Activated CD8-positive, alpha-beta T cell treated with anti-CD3 and anti-CD28 coated beads, Interleukin-2, amount 10 ng/mL, durations not matched to agents 7 days and 5 days (primary cell): ENCODE results near the gene ZMYND12. TPM values are rescaled to one million over a fixed set of nuclear protein-coding genes. Genes with fewer than 3 reads are reported as not detected.

ENCODE experiments used
- ATAC-seq: fragments of 150-1000 bp; cut with Tn5 transposase; one replicate; pipeline ENCODE4 v1.10.0; 2021; ENCODE audit warnings: moderate library complexity
- CTCF ChIA-PET: fragments of 350-600 bp; sonication (Branson Sonifier 250); formaldehyde crosslinking; loops from one replicate; lab custom pipeline; 2021; ENCODE audit warnings: antibody characterized with exemption; lab: Charles Lee
- POLR2A ChIA-PET: fragments of 350-600 bp; sonication (Branson Sonifier 250); formaldehyde crosslinking; loops from one replicate; lab custom pipeline; 2021; ENCODE audit warnings: antibody characterized with exemption; lab: Charles Lee
- DNase-seq: peaks from one replicate; pipeline ENCODE4 v3.0.0-alpha.2; 2020
- H3K27ac Mint-ChIP-seq: one replicate; pipeline ENCODE4 v1.8.0; 2021; ENCODE audit warnings: mild to moderate bottlenecking, mixed read lengths
- H3K27me3 Mint-ChIP-seq: one replicate; pipeline ENCODE4 v1.8.0; 2021; ENCODE audit warnings: low read depth, mixed read lengths
- H3K36me3 Mint-ChIP-seq: one replicate; pipeline ENCODE4 v1.8.0; 2021; ENCODE audit warnings: low read depth, mixed read lengths
- H3K4me1 Mint-ChIP-seq: one replicate; pipeline ENCODE4 v1.8.0; 2021; ENCODE audit warnings: low read depth, mixed read lengths
- H3K4me3 Mint-ChIP-seq: one replicate; pipeline ENCODE4 v1.8.0; 2021; ENCODE audit warnings: mild to moderate bottlenecking, mixed read lengths
- H3K9me3 Mint-ChIP-seq: one replicate; pipeline ENCODE4 v1.8.0; 2022; ENCODE audit warnings: mixed read lengths; ENCODE audit not compliant: insufficient read depth
- total RNA-seq, 2 experiments: library from RNA; stranded (reverse); gene quantifications; one replicate each; pipeline ENCODE4 v1.2.3, GENCODE V29; 2021

ZMYND12 gene
- total RNA-seq, 2 experiments from 2014 or later, result 0.63 to 0.79 TPM

GRCh38 chr1:42433369-42433768 lies 22.5 kb downstream of the ZMYND12 start:
- CTCF ChIA-PET, result no interaction called here
- H3K9me3 Mint-ChIP-seq, result no peaks in the 10 kb centered on the region
- ATAC-seq, result no peak
- no peak overlapping the region for H3K4me3 Mint-ChIP-seq
- POLR2A ChIA-PET, result no interaction called here
- H3K4me1 Mint-ChIP-seq, result no peaks in the 10 kb centered on the region
- no peaks in the 10 kb centered on the region for H3K36me3 Mint-ChIP-seq
- no peak overlapping the region for H3K27ac Mint-ChIP-seq
- no peaks in the 10 kb centered on the region for H3K27me3 Mint-ChIP-seq
- no peak for DNase-seq

- H3K9me3 Mint-ChIP-seq, result no peaks in the 10 kb centered on the region
- no peak for ATAC-seq
- CTCF ChIA-PET, result no interaction called here
- no peaks in the 10 kb centered on the region for H3K4me1 Mint-ChIP-seq
- H3K4me3 Mint-ChIP-seq, result no peak overlapping the region
- no peaks in the 10 kb centered on the region for H3K27me3 Mint-ChIP-seq
- no peaks in the 10 kb centered on the region for H3K36me3 Mint-ChIP-seq
- POLR2A ChIA-PET, result no interaction called here
- no peak for DNase-seq
- H3K27ac Mint-ChIP-seq, result no peak overlapping the region
These were observed 23.1 kb downstream of the ZMYND12 start for GRCh38 chr1:42432714-42433113.

- no peak for DNase-seq
- no peak overlapping the region for H3K27ac Mint-ChIP-seq
- ChIA-PET CTCF (interaction anchor here (1.1 kb wide), 1 partner anchor 258 kb away, joined by 3 read pairs; no protein-coding TSS in a partner anchor), POLR2A (no interaction called here)
- no peak for ATAC-seq
- H3K9me3 Mint-ChIP-seq, result no peaks in the 10 kb centered on the region
- H3K27me3 Mint-ChIP-seq, result no peaks in the 10 kb centered on the region
- H3K4me3 Mint-ChIP-seq, result no peak overlapping the region
- no peaks in the 10 kb centered on the region for H3K4me1 Mint-ChIP-seq
- no peaks in the 10 kb centered on the region for H3K36me3 Mint-ChIP-seq
These were observed 24.3 kb downstream of the ZMYND12 start for GRCh38 chr1:42431514-42431913.

- POLR2A ChIA-PET, result no interaction called here
- no peak for ATAC-seq
These were observed 25.3 kb downstream of the ZMYND12 start for GRCh38 chr1:42430286-42431135.

DNA sequence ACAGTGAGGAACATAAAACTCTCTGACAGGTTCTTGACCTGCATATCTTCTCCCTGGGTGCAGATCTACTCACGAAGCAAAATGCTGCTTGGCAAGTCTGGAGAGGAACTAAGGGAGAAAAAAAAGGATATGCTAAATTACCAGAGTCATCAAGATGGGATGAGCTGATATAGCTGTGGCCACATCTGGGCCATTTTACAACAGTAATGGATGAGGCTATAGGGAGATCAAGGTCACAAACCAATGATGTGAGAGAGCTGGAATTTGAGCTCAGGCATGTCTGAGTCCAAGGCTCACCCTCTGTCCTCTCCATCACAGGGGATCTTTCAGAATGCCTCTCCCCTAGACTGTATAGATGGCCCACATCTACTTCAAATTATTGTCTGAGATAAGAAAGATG lies 26.2 kb downstream of the ZMYND12 start:
- ChIA-PET POLR2A (no interaction called here), CTCF (interaction anchor here (1.6 to 2.0 kb wide), 2 partner anchors 85 to 256 kb away, joined by 3 to 4 read pairs; no protein-coding TSS in a partner anchor)
- Mint-ChIP-seq H3K4me1 (no peaks in the 10 kb centered on the region), H3K36me3 (no peaks in the 10 kb centered on the region), H3K27ac (no peak overlapping the region), H3K9me3 (no peaks in the 10 kb centered on the region), H3K4me3 (no peak overlapping the region), H3K27me3 (no peaks in the 10 kb centered on the region)
- ATAC-seq, result no peak
- no peak for DNase-seq

More at GRCh38 chr1:42430286-42431135, 25.3 kb downstream of the ZMYND12 start:
- Mint-ChIP-seq H3K4me3 (no peak overlapping the region), H3K27ac (no peak overlapping the region), H3K4me1 (no peaks in the 10 kb centered on the region), H3K27me3 (no peaks in the 10 kb centered on the region), H3K36me3 (no peaks in the 10 kb centered on the region), H3K9me3 (no peaks in the 10 kb centered on the region)
- DNase-seq, result no peak
- CTCF ChIA-PET, result interaction anchor here (1.1 to 2.0 kb wide), 2 partner anchors 86 to 257 kb away, joined by 3 to 4 read pairs; no protein-coding TSS in a partner anchor

GRCh38 chr1:42427240-42427639 lies 28.6 kb downstream of the ZMYND12 start:
- Mint-ChIP-seq H3K27ac (no peak overlapping the region), H3K27me3 (no peaks in the 10 kb centered on the region), H3K9me3 (no peaks in the 10 kb centered on the region), H3K4me1 (no peaks in the 10 kb centered on the region), H3K4me3 (no peak overlapping the region), H3K36me3 (no peaks in the 10 kb centered on the region)
- ChIA-PET POLR2A (no interaction called here), CTCF (no interaction called here)
- ATAC-seq (no peak), DNase-seq (no peak)

DNA sequence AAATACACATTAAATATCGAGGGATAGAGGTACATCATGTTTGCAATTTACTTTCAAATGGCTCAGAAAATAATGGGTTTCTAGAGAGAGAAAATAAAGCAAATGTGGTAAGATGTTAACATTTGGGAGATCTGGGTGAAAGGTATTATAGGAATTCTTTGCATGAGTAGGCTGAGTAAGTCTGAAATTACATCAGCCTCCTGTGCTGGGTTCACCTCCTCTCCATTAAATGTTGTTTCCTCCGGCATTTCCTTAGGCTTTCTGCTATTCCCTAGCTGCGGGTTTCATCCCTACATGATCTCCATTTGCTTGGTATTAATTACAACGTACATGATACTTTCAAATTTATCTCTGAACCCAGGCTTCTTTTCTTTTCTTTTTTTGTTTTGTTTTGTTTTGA lies 31.6 kb downstream of the ZMYND12 start:
- Mint-ChIP-seq H3K9me3 (no peaks in the 10 kb centered on the region), H3K4me1 (no peaks in the 10 kb centered on the region), H3K27ac (no peak overlapping the region), H3K27me3 (peaks cover 2% of the 10 kb centered on the region), H3K36me3 (no peaks in the 10 kb centered on the region), H3K4me3 (no peak overlapping the region)
- ChIA-PET POLR2A (no interaction called here), CTCF (no interaction called here)
- ATAC-seq (no peak), DNase-seq (no peak)

DNA sequence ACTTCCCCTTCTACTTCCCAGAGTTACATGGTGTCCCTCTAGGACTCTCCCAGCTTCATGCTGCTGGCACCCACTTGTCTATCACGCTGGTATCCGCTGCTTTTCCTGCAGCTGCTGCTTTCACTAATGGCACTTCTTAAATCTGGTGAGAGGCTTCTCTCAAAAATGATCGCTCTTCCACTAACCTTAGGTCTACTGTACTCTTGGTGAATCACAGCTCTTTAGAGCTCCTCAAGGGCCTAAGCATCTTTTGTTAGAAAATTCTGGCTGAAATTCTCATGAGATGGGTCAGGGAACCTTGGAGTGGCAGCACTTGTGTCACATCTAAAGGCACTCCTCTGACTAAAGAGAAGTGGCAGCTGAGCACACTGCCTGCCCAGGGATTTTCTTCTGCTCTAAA lies 32.1 kb downstream of the ZMYND12 start:
- CTCF ChIA-PET, result no interaction called here
- no peak for DNase-seq
- Mint-ChIP-seq H3K27ac (no peak overlapping the region), H3K4me1 (no peaks in the 10 kb centered on the region), H3K4me3 (no peak overlapping the region), H3K9me3 (no peaks in the 10 kb centered on the region), H3K27me3 (peaks cover 2% of the 10 kb centered on the region), H3K36me3 (no peaks in the 10 kb centered on the region)
- no peak for ATAC-seq
- POLR2A ChIA-PET, result no interaction called here

GRCh38 chr1:42422737-42423136 lies 33.1 kb downstream of the ZMYND12 start:
- Mint-ChIP-seq H3K4me3 (no peak overlapping the region), H3K4me1 (no peaks in the 10 kb centered on the region), H3K27ac (no peak overlapping the region), H3K36me3 (no peaks in the 10 kb centered on the region), H3K27me3 (peaks cover 2% of the 10 kb centered on the region), H3K9me3 (no peaks in the 10 kb centered on the region)
- POLR2A ChIA-PET, result no interaction called here
- DNase-seq (no peak), ATAC-seq (no peak)
- CTCF ChIA-PET, result no interaction called here

- Mint-ChIP-seq H3K4me1 (no peaks in the 10 kb centered on the region), H3K27ac (no peak overlapping the region), H3K9me3 (no peaks in the 10 kb centered on the region), H3K36me3 (no peaks in the 10 kb centered on the region), H3K4me3 (no peak overlapping the region), H3K27me3 (peaks cover 2% of the 10 kb centered on the region)
- ChIA-PET POLR2A (no interaction called here), CTCF (no interaction called here)
- DNase-seq (no peak), ATAC-seq (no peak)
These were observed 34.8 kb downstream of the ZMYND12 start for GRCh38 chr1:42420911-42421585.

- no peak overlapping the region for H3K4me3 Mint-ChIP-seq
- H3K27me3 Mint-ChIP-seq, result peaks cover 2% of the 10 kb centered on the region
- ATAC-seq (no peak), DNase-seq (no peak)
- POLR2A ChIA-PET, result no interaction called here
- H3K4me1 Mint-ChIP-seq, result no peaks in the 10 kb centered on the region
- CTCF ChIA-PET, result no interaction called here
- no peaks in the 10 kb centered on the region for H3K36me3 Mint-ChIP-seq
- H3K27ac Mint-ChIP-seq, result no peak overlapping the region
- no peaks in the 10 kb centered on the region for H3K9me3 Mint-ChIP-seq
These were observed 35.7 kb downstream of the ZMYND12 start for GRCh38 chr1:42420121-42420520.

- no peaks in the 10 kb centered on the region for H3K36me3 Mint-ChIP-seq
- H3K4me3 Mint-ChIP-seq, result no peak overlapping the region
- H3K4me1 Mint-ChIP-seq, result no peaks in the 10 kb centered on the region
- DNase-seq, result no peak
- peaks cover 2% of the 10 kb centered on the region for H3K27me3 Mint-ChIP-seq
- no peak for ATAC-seq
- H3K27ac Mint-ChIP-seq, result no peak overlapping the region
- no peaks in the 10 kb centered on the region for H3K9me3 Mint-ChIP-seq
- CTCF ChIA-PET, result no interaction called here
- POLR2A ChIA-PET, result no interaction called here
These were observed 36.5 kb downstream of the ZMYND12 start for GRCh38 chr1:42419126-42419821.
